MV-4-11 (cell line): ENCODE measurements around the gene NOVA2.

ENCODE experiments used
- DNase-seq: peaks from one replicate; lab custom pipeline; 2025; lab: John Stamatoyannopoulos, UW

NOVA2 gene

GRCh38 chr19:45895519-45895972 is 78.1 kb downstream of the NOVA2 start:
- no peak for DNase-seq

GRCh38 chr19:45890877-45891276 is 82.8 kb downstream of the NOVA2 start:
- DNase-seq: no peak

GRCh38 chr19:45889210-45889885 is 84.3 kb downstream of the NOVA2 start:
- DNase-seq: no peak

- no peak for DNase-seq
Observed at GRCh38 chr19:45887200-45887710, 86.4 kb downstream of the NOVA2 start.

GRCh38 chr19:45886427-45887199 is 87.1 kb downstream of the NOVA2 start:
- DNase-seq: peak; percentile 93

- peak; percentile 93 for DNase-seq
Observed at GRCh38 chr19:45885556-45886426, 87.9 kb downstream of the NOVA2 start, which contains the start of gene IRF2BP1. IRF2BP1 (minus strand) TSS chr19:45886141; CDS start chr19:45885774, 367 bp downstream.

- DNase-seq: no peak
Observed at GRCh38 chr19:45884682-45885555, 88.7 kb downstream of the NOVA2 start.

- DNase-seq: no peak
Observed at GRCh38 chr19:45883881-45884681, 89.6 kb downstream of the NOVA2 start.
